NCI-H146 treated with DMSO at 0.1 percent for 48 hours (cell line): ENCODE data around the gene GRPR.

ENCODE experiments used
- DNase-seq: peaks from one replicate; lab custom pipeline; 2025; ENCODE audit not compliant: unreplicated experiment; lab: John Stamatoyannopoulos, UW

GRPR gene

DNA sequence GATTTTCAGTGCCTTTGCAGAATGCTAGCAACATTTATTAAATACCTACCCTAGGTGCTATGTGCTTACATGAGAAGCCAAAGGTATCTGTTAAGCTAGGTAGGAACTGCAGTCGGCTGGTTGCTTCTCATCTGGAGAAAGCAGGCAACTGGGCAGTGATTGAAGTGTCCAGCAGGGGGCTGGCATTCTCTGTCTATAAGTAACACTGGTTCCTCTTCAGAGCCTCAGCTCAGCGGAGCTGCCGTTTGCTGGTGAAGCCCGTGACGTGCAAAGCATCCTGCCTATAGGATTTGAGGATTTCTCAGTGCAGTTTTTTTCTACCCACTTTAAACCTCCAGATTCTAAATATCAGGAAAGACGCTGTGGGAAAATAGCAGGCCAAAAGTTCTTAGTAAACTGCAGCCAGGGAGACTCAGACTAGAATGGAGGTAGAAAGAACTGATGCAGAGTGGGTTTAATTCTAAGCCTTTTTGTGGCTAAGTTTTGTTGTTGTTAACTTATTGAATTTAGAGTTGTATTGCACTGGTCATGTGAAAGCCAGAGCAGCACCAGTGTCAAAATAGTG, at the start of gene GRPR:
Gene GRPR (plus strand): TSS at position 344 of the 565 bp plus-strand sequence. CDS start 389 bp downstream, outside the sequence.
- no peak for DNase-seq

DNA sequence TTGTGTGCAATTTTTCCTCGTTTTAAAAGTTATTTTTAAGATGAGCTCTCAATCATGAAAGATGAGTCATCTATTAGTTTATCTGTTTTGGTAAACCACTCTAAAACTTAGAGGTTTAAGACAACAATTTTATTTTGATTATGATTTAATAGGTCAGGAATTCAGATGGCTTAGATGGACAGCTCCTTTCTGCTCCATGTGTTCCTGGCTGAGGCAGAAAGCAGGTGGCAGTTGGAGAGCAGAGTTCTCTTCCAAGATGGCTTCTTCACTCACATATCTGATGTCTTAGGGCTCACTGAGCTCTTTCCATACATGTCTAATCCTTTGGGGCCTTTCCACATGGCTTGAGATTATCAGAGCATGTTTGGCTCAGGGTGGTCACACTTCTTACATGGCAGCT, 48.3 kb upstream of the GRPR start:
- no peak for DNase-seq

GRCh38 chrX:16076834-16077233, 46.5 kb upstream of the GRPR start:
- DNase-seq = no peak

GRCh38 chrX:16077811-16078210, 45.6 kb upstream of the GRPR start:
- no peak for DNase-seq

- no peak for DNase-seq
Measured at GRCh38 chrX:16081357-16081756, 42.0 kb upstream of the GRPR start.

DNA sequence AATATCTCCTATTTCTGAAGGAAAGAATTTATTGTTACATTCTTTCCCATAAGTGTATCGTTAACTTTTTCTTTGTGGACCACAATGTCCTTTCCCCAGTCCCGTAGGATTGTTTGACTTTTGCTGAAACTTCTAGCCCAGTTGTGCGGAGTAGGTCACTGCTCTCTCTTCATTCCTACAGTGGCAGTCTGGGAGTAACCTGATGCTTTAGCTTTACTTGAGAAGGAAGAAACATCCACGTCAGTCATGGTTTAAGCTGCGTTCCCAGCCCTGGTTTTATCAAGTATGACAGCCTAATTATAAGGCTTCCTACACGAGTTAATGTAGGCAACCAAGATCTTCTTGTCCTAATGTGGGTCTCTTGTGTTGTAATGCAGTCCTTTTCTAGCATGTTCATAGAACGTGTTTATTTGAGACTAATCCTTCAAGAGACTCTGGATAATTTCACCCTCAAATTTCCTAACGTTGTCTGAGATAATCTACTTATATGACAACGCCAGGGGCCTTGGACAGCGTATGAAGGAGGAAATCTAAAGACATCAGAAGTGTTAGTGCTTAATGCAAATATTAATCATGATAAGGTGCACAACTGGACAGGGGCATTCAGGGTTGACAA, 40.8 kb upstream of the GRPR start:
- no peak for DNase-seq

DNA sequence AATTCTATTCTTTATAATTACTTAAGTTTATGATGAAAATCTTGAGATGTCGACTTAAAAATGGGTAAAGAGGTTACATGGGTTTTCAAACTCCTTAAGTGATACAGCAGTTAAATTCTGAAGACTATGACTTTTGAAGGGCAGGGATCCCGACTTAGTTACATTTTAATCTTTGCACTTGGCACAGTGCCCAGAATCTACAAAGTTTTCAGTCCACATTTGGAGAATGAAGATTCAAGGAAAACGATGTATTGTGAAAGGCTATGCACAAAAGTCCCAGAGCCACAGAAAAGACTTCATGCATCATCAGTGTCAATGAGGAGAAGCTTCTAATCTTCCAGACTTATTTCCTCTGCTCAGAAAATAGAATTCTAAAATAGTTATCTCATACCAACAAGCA, 36.3 kb upstream of the GRPR start:
- no peak for DNase-seq

DNA sequence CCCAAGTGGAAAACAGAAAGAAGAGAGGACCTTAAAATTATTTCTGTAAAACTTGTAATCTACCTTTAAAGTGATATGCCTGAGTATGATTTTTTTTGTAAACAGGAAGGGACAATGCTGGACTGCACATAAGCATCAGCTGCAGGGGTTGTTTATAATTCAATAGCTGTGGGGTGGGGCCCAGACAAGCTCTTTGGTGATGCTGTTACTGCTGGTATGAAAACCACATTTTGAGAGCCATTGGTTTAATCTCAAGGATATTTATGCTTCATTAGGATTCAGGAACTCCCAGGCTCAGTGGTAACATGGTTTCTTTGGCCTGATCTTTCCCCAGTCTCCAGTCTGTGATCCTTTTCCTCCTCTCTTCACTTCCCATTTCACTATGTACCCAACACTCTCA, 34.3 kb upstream of the GRPR start:
- DNase-seq = no peak

- DNase-seq = no peak
Measured at GRCh38 chrX:16096141-16096540, 27.2 kb upstream of the GRPR start.

GRCh38 chrX:16100673-16101072, 22.7 kb upstream of the GRPR start:
- DNase-seq = no peak

- no peak for DNase-seq
Measured at GRCh38 chrX:16101581-16101980, 21.8 kb upstream of the GRPR start.

DNA sequence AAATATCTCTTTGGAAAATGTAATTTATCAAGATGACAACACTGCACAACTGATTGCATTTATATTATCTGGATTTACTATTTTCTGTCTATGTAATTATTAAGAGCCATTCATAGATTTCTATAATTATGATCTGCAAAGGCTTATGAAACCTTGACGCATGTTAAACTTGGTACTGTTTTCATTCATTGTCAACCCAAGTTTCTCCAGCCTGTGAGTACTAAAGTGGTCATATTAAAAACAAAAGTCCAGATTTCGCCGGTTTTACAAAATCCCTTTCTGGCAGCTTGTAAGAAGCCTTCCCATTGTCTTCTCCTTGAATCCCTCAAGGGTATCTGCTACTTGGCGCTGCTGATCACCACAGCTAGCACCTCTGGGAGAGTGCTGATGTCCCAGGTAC, 19.7 kb upstream of the GRPR start:
- no peak for DNase-seq

DNA sequence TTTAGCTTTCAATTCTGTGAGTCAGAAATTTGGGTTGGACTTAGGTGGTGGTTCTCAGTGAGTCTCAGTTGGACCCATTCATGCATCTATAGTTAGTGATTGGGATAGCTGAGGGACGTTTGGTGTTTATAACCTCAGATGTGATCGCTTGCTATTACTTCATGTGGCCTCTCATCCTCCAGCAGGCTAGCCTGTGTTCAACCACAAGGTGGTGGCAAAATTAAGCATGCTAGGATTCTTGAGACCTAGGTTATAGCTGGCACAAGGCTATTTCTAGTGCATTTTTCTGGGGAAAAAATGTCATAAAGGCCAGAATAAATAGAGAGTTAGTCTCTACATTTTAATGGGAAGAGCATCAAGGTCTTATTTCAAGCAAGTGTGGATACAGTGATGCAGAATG, 10.9 kb upstream of the GRPR start:
- DNase-seq = no peak

DNA sequence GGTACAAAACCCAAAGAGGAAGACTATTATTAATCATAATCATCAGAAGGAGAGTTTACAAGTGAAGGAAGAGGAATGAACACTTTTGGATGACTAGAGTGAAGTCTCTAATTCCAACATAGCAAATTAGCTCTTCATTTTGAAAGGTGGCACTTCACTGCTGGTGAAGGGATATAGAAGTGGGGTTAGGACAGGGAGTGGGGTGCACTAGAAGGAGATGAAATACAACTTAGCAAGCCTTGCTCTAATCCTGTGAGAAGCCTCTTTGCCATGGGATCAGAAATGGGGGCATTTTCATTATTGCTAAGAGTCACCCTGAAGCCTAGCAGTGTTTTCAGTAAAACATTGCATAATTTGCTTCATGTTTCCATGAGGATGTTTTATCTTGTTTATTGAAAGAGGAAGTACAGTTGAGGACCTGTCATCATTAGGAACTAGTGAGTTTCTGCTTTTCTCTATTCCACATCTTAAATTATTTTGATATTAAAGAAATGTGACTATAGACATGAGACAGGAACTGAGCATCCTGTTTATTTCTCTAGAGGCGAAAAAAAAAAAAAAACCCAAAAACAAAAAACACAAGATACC, 9.3 kb upstream of the GRPR start:
- DNase-seq = no peak

- no peak for DNase-seq
Measured at GRCh38 chrX:16114611-16115010, 8.8 kb upstream of the GRPR start.

DNA sequence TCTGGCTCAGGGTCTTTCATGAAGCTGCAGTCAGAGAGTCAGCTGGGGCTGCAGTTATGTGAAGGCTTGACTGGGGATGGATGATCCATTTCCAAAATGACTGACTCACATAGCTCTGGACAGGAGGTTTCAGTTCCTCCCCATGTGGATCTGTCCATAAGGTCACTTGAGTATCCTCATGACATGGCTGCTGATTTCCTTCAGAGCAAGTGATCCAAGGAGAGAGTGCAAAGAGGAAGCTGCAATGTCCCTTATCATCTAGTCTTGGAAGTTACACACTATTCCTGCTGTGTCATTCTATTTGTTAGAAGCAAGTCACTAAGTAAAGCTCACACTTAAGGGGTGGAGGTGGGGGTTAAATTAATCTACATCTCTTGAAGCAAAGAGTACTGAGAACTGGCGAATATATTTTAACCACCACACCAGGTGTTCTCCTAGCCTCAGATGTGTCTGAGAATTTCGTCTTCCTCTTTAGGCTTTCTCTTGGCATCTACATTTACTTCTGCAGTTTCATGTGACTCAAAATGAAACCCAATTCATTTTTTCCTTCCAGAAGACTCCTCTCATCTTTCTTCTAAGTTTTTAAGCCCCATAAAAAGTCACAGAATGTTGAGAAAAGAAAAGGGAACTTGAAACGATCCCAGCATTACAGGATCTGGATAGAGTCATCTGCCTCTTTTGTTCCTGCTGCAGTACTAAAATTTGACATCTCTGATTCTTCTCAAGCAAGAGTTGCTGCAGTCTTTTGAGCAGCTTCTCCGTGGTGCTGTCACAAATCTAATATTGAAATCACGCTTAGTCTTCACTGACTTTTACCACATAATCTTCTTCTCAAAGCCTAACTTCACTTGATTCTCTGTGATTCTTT, 3.8 kb upstream of the GRPR start:
- DNase-seq = no peak

GRCh38 chrX:16120431-16120830, 2.9 kb upstream of the GRPR start:
- DNase-seq = no peak

GRCh38 chrX:16124201-16124600, 836 bp downstream of the GRPR start:
- no peak for DNase-seq

DNA sequence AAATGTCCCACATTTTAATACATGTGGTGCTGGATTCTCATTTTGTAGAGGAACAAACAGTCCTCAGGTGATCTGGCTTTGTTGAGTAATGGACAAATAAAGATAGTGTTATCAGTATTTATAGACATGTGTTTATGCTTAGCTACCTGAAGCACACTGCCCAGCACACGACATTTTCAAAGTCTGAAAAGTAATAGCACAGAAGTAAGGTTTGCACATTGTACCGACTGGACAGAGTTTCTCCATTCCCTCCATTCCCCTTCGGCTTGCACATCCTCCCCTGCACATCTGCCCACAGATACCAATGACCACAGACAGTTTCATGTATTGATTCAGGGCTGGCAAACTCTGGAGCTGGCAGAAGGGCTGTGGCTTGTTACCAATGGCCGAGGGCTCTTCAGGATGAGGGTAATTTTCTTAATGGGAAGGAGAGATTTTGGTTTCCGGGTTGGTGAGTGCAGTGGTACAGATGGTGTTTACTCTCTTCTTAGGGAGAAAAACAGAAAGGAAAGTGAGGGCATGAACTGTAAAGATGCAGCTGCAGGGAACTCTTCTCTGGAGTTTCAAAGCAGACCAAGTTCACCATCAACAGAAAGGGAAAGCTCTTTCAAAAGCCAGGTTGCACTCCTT, 2.3 kb downstream of the GRPR start:
- DNase-seq = no peak

DNA sequence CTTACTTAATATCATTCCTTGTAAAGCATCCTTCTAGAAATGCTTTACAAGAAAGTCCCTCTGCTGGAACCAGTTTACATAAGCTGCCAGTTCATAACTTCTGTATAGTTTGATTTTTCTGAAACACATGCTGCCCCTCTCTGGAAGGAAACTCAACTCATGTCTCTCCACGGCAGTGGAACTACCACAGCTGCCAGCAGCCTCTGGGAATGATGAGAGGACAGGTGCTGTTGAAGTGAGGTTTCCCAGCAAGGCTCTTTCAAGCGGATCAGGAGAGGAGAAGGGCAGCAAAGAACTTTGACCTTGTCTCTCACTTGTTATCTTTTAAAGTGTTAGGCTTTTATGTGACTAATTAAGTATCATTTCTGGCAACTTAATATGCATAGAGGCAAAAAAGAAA, 7.3 kb downstream of the GRPR start:
- no peak for DNase-seq

GRCh38 chrX:16134936-16135335, 11.6 kb downstream of the GRPR start:
- no peak for DNase-seq
